ENCODE measurements around the gene CDC37.
"Not testable (repeated sequence)": the region's sequence is repeated elsewhere in the genome, so short reads cannot be mapped to it uniquely, and the experiment has no call there.

The CDC37 gene

DNA sequence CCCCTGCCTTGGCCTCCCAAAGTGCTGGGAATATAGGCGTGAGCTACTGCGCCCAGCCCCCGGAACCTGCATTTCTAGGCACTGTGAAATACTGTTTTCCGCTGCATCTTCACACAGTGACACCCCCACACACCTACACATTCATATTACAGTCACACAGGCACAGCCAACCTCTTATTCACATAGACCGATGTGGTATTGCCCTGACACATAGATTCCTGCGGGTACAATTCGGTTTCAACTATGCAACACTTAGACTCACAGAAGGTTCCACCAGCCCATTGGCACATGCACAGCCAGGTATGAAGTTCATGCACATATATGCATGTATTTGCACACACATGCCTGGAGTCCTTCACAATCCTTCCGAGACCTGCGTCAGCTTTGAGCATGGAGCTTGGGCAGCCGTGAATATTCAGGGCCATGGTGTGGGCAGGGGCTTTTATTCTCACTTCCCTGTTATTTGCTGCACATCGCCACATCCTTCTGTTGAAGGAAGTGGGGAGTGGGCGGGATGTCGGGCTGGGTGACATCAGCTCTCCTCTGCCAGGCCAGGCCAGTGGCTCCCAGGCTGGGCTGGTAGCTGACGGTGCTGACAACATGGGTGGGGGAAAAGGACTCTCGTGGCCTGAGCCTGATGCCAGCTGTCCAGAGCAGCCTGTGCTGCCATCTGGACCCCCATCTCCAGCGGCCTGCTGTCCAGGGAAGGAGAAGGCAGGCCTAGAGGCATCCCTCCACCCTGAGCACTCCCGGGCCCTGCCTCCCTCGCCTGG, 5.4 kb upstream of the CDC37 start:
- Histone ChIP-seq H3K27ac (ENCODE audit: low read depth, low read length, severe bottlenecking) (no peak overlapping the region), H3K9me3 (ENCODE audit: control insufficient read depth, low read length) (no peaks in the 10 kb centered on the region), H3K4me3 (ENCODE audit: extremely low read depth, insufficient read depth, low read length, poor library complexity, severe bottlenecking) (no peak overlapping the region), H3K36me3 (ENCODE audit: control insufficient read depth, insufficient read depth, low read length) (no peaks in the 10 kb centered on the region), H3K4me1 (ENCODE audit: control insufficient read depth, insufficient read depth, low read length, poor library complexity, severe bottlenecking) (peaks cover 4% of the 10 kb centered on the region)
- 82 to 84% methylated on average over 14 to 16 of the region's 18 CpGs for WGBS, 2 experiments (ENCODE audit: insufficient coverage in 2 of 2)

DNA sequence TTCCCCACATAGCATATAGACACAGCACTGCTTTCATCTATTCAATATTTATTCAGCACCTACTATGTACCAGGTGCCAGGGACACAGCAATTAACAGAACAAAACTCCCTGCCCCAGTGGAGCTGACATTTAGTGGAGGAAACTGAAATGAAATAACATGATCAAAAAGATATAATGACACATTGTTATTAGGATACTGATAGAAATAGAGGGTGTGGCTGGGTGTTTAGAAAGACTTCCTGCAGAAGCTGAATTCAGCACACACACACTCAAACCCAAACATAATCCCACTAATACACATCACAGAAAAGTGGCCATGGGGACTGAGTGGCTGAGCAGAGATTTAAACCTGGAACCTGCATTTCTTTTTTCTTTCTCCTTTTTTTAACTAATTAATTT, 3.8 kb upstream of the CDC37 start:
- Histone ChIP-seq H3K4me1 (ENCODE audit: control insufficient read depth, insufficient read depth, low read length, poor library complexity, severe bottlenecking) (peaks cover 4% of the 10 kb centered on the region), H3K27ac (ENCODE audit: low read depth, low read length, severe bottlenecking) (no peak overlapping the region), H3K4me3 (ENCODE audit: extremely low read depth, insufficient read depth, low read length, poor library complexity, severe bottlenecking) (no peak overlapping the region), H3K9me3 (ENCODE audit: control insufficient read depth, low read length) (no peaks in the 10 kb centered on the region), H3K36me3 (ENCODE audit: control insufficient read depth, insufficient read depth, low read length) (no peaks in the 10 kb centered on the region)

DNA sequence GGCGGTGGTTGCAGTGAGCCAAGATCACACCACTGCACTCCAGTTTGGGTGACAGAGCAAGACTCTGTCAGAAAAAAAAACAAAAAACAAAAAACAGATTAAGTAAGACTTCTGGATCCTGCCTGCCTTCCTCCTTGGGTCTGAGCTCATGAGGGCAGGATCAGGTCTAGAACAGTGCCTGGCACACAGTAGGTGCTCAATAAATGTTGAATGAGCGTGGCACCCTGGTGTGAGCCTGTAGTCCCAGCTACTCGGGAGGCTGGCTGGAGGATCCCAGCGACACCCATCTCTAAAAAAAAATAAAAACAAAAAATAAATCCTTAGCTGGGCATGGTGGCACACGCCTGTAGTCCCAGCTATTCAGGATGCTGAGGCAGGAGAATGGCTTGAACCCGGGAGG, 2.8 kb upstream of the CDC37 start:
- WGBS, 2 experiments (ENCODE audit: insufficient coverage in 2 of 2) = 82 to 91% methylated on average over 2 to 3 of the region's 6 CpGs
- Histone ChIP-seq H3K27ac (ENCODE audit: low read depth, low read length, severe bottlenecking) (no peak overlapping the region), H3K4me1 (ENCODE audit: control insufficient read depth, insufficient read depth, low read length, poor library complexity, severe bottlenecking) (peaks cover 13% of the 10 kb centered on the region), H3K4me3 (ENCODE audit: extremely low read depth, insufficient read depth, low read length, poor library complexity, severe bottlenecking) (no peak overlapping the region), H3K36me3 (ENCODE audit: control insufficient read depth, insufficient read depth, low read length) (peaks cover 6% of the 10 kb centered on the region), H3K9me3 (ENCODE audit: control insufficient read depth, low read length) (no peaks in the 10 kb centered on the region)

DNA sequence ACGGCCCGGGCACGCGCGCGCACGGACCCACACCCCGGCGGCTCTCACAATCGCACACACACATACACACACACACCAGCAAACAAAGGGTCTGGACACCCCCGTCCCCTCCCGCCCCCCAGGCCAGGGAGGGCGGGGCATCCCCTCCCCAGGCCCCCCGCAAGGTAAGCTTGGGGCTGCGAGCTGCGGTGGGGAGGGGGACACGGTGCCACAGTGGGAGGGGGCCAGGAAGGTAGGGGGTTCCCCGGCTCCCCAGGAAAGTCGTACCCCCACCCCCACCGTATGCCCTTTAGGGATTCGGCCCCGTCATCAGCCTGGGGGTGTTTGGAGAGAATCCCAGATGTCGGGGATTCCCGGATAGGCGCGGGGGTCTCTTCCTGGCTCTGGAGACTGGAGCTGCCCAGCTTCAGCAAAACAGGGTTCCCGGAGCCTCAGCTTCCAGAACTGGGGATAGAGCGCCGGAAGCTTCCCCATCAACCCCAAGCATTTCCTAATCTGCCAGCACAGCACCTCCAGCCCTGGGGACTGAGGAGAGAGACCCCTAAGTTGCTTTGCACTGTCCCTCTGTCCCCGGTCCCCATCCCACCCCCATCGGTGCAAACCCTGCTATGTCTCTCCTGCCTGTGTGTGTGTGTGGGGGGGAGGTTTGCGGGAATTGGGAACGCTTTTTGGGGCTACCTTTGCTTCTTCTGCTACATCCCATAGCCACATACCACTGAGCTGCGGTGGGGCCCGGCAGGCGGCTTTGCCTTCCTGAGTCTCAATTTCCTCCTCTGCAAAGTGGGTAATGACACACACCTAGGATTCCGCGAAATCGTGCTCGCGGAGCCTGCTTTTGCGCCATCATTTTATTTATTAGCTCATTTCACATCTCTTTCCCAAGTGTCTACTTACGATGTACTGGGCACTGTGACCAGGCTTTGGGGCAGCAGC, 1.8 kb upstream of the CDC37 start:
- Histone ChIP-seq H3K9me3 (ENCODE audit: control insufficient read depth, low read length) (no peaks in the 10 kb centered on the region), H3K4me3 (ENCODE audit: extremely low read depth, insufficient read depth, low read length, poor library complexity, severe bottlenecking) (peak overlapping the region; percentile 100), H3K36me3 (ENCODE audit: control insufficient read depth, insufficient read depth, low read length) (peaks cover 17% of the 10 kb centered on the region), H3K4me1 (ENCODE audit: control insufficient read depth, insufficient read depth, low read length, poor library complexity, severe bottlenecking) (peaks cover 13% of the 10 kb centered on the region), H3K27ac (ENCODE audit: low read depth, low read length, severe bottlenecking) (no peak overlapping the region)
- 33 to 39% methylated on average over 3 to 20 of the region's 43 CpGs for WGBS, 2 experiments (ENCODE audit: insufficient coverage in 2 of 2)

DNA sequence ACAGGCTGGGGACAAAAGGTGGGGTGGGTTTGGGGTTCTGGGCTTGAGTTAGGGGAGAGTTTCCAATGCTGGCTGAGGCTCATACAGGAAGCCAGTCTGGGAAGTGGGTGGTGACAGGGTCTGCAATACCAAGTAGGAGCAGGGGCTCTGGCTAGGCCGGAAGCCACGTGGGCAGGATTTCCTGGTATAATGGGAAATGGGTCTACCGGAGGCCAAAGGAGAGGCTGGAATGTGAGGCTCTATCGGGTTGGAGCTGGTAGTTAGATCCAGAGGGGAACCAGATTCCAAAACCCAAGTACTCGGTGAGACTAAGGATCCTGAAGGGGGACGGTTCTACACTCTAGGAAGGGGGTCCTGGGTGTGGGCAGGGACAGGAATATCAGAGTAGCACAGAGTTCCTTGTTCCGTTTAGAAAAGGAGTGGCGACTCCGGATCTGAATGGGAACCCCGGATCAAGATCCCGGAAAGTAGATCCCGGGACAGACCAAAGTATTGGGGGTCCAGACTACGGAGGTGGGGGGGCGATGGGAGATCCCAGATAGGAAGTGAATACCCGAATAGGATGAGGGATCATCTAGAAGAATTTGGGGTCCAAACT, 802 bp downstream of the CDC37 start:
- Histone ChIP-seq H3K4me1 (ENCODE audit: control insufficient read depth, insufficient read depth, low read length, poor library complexity, severe bottlenecking) (peaks cover 13% of the 10 kb centered on the region), H3K9me3 (ENCODE audit: control insufficient read depth, low read length) (no peaks in the 10 kb centered on the region), H3K36me3 (ENCODE audit: control insufficient read depth, insufficient read depth, low read length) (peaks cover 35% of the 10 kb centered on the region), H3K27ac (ENCODE audit: low read depth, low read length, severe bottlenecking) (peak overlapping the region; percentile 62), H3K4me3 (ENCODE audit: extremely low read depth, insufficient read depth, low read length, poor library complexity, severe bottlenecking) (peak overlapping the region; percentile 100)
- WGBS, 2 experiments (ENCODE audit: insufficient coverage in 2 of 2) = 1% methylated on average over 13 to 15 of the region's 15 CpGs

DNA sequence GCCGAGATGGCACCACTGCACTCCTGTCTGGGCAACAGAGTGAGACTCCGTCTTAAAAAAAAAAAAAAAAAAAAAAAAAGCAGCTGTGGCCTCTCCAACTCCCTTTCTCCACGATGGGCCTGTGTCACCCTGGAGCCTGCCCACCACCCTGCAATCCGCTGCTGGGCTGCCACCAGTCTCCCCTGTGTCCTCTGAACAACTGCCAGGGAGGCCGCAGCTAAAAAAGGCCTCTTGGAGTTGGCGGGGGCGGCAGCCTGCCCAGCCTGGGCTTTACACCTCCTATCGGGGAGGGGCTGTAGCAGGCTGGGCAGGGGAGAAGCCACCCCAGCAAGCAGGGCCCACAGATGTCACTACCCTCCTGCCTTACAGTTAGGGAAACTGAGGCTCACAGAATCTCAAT, 3.5 kb downstream of the CDC37 start:
- Histone ChIP-seq H3K4me3 (ENCODE audit: extremely low read depth, insufficient read depth, low read length, poor library complexity, severe bottlenecking) (no peak overlapping the region), H3K36me3 (ENCODE audit: control insufficient read depth, insufficient read depth, low read length) (peaks cover 56% of the 10 kb centered on the region), H3K9me3 (ENCODE audit: control insufficient read depth, low read length) (no peaks in the 10 kb centered on the region), H3K4me1 (ENCODE audit: control insufficient read depth, insufficient read depth, low read length, poor library complexity, severe bottlenecking) (peaks cover 13% of the 10 kb centered on the region), H3K27ac (ENCODE audit: low read depth, low read length, severe bottlenecking) (no peak overlapping the region)
- WGBS, 2 experiments (ENCODE audit: insufficient coverage in 2 of 2) = 100% methylated on average over 2 of the region's 8 CpGs

DNA sequence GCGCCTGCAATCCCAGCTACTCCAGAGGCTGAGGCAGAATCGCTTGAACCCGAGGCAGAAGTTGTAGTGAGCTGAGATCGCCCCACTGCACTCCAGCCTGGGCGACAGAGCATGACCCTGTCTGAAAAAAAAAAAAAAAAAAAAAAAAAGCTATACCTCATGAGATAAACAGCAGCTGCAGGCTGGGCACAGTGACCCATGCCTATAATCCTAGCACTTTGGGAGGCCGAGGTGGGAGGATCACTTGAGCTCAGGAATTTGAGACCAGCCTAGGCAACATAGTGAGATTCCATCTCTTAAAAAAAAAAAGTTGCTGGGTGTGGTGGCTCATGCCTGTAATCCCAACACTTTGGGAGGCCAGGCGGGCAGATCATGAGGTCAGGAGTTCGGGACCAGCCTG, 4.0 kb downstream of the CDC37 start:
- H3K9me3 ChIP-seq (ENCODE audit: control insufficient read depth, low read length); H3K27ac ChIP-seq (ENCODE audit: low read depth, low read length, severe bottlenecking); H3K4me3 ChIP-seq (ENCODE audit: extremely low read depth, insufficient read depth, low read length, poor library complexity, severe bottlenecking): not testable (repeated sequence)
- H3K4me1 ChIP-seq (ENCODE audit: control insufficient read depth, insufficient read depth, low read length, poor library complexity, severe bottlenecking) = peaks cover 13% of the 10 kb centered on the region
- peaks cover 61% of the 10 kb centered on the region for H3K36me3 ChIP-seq (ENCODE audit: control insufficient read depth, insufficient read depth, low read length)
- 92 to 100% methylated on average over 3 to 6 of the region's 8 CpGs for WGBS, 2 experiments (ENCODE audit: insufficient coverage in 2 of 2)

DNA sequence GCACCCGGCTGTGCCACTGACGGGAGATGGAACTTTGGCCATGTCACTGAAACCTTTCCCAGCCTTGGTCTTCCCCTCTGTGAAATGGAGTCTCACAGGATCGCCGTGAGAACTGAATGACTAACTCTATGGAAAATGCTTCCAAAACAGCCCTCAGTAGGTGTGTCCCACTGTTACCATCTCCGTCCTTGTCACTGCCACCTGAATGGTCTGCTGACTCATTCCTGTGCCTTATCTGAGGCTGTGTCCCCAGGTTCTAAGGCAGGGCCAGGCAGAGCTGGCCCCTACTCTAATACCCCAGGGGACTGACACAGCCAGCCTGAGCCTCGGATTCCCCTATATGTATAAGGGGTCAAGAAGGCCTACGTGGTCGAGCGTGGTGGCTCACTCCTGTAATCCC, 4.5 kb downstream of the CDC37 start:
- Histone ChIP-seq H3K4me3 (ENCODE audit: extremely low read depth, insufficient read depth, low read length, poor library complexity, severe bottlenecking) (no peak overlapping the region), H3K4me1 (ENCODE audit: control insufficient read depth, insufficient read depth, low read length, poor library complexity, severe bottlenecking) (peaks cover 13% of the 10 kb centered on the region), H3K27ac (ENCODE audit: low read depth, low read length, severe bottlenecking) (no peak overlapping the region), H3K9me3 (ENCODE audit: control insufficient read depth, low read length) (no peaks in the 10 kb centered on the region), H3K36me3 (ENCODE audit: control insufficient read depth, insufficient read depth, low read length) (peaks cover 64% of the 10 kb centered on the region)
- 92 to 96% methylated on average over 8 to 9 of the region's 9 CpGs for WGBS, 2 experiments (ENCODE audit: insufficient coverage in 2 of 2)

DNA sequence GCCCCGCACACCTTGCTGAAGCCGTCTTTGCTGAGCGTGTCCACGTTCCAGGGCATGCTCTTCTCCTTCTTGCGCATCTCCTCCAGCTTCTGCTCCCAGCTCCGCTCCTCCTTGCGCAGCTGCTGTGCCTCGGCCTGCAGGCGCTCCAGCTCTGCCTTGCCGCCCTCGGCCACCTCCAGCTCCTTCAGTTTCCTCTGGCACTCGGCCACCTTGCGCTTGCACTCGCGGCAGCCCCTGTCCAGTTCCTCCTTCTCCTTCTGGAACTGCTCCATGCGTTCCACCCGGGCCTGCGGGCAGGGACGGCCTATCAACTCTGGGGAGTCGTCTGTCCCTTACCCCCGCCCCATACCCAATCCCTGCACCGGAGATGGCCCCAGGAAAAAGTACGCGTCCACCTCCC, 7.4 kb downstream of the CDC37 start:
- no peaks in the 10 kb centered on the region for H3K9me3 ChIP-seq (ENCODE audit: control insufficient read depth, low read length)
- H3K27ac ChIP-seq (ENCODE audit: low read depth, low read length, severe bottlenecking) = no peak overlapping the region
- H3K36me3 ChIP-seq (ENCODE audit: control insufficient read depth, insufficient read depth, low read length) = peaks cover 84% of the 10 kb centered on the region
- H3K4me1 ChIP-seq (ENCODE audit: control insufficient read depth, insufficient read depth, low read length, poor library complexity, severe bottlenecking) = no peaks in the 10 kb centered on the region
- no peak overlapping the region for H3K4me3 ChIP-seq (ENCODE audit: extremely low read depth, insufficient read depth, low read length, poor library complexity, severe bottlenecking)
- 97 to 98% methylated on average over 21 of the region's 24 CpGs for WGBS, 2 experiments (ENCODE audit: insufficient coverage in 2 of 2)

DNA sequence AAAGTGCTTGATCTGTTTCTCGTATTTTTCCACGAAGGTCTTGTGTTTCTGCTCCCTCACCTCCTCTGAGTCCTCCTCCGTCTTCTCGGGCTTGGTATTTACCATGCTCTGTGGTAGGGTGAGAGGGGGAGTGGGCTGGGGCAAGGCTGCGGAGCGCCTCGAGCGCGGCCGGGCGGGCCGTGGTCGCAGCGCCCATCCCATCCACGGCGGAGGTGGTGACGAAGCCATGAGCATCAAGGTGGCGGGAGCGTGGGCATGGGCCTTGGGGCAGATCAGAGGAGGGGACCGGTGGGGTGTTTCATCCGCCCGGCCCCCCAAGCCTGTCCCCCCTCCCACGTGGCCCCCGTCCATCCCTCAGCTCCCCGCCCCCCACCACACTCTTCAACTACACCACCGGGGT, 7.9 kb downstream of the CDC37 start:
- Histone ChIP-seq H3K4me1 (ENCODE audit: control insufficient read depth, insufficient read depth, low read length, poor library complexity, severe bottlenecking) (no peaks in the 10 kb centered on the region), H3K4me3 (ENCODE audit: extremely low read depth, insufficient read depth, low read length, poor library complexity, severe bottlenecking) (no peak overlapping the region), H3K36me3 (ENCODE audit: control insufficient read depth, insufficient read depth, low read length) (peaks cover 84% of the 10 kb centered on the region), H3K27ac (ENCODE audit: low read depth, low read length, severe bottlenecking) (no peak overlapping the region), H3K9me3 (ENCODE audit: control insufficient read depth, low read length) (no peaks in the 10 kb centered on the region)
- 97 to 99% methylated on average over 14 to 16 of the region's 26 CpGs for WGBS, 2 experiments (ENCODE audit: insufficient coverage in 2 of 2)
